Measurements from ENCODE around the gene STK39. TPM values are rescaled to one million over a fixed set of nuclear protein-coding genes. Genes with fewer than 3 reads are reported as not detected.

STK39 gene
- total RNA-seq, 1 experiment from 2014 or later, result 2.9 TPM

DNA sequence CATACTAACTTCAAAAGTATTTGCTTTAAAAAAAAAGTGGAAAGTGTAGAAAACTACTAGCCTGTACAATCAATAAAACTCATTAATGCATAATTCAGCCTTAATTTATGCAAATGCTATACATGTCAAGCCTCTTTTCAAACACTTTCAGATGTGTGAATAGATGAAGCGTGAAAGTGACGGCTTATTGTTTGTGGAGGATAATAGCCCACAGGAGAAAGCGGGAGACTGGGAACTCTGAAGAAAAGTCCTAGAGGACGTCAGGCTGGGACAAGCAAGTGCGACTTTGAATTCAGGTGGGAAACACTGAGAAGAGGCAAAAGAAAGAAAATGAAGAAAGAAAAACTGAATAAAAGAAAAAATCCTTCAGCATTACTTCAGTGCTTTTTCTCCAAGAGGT, 108.5 kb downstream of the STK39 start:
- Histone ChIP-seq H3K4me1 (no peaks in the 10 kb centered on the region), H3K27me3 (replicated peaks; ENCODE audit: control insufficient read depth, insufficient read depth, low read length) (no peaks in the 10 kb centered on the region), H3K36me3 (ENCODE audit: control insufficient read depth, insufficient read depth, low read length) (no peaks in the 10 kb centered on the region), H3K4me3 (ENCODE audit: low read depth, low read length) (no peak overlapping the region), H3K9me3 (no peaks in the 10 kb centered on the region)
- POLR2A ChIA-PET, result no interaction called here
- no peak overlapping the region for H3K27ac Mint-ChIP-seq (ENCODE audit: unreplicated experiment)
- BruUV-seq (replicated peaks), result no TSS peak
- H3K9me3 Mint-ChIP-seq (ENCODE audit: unreplicated experiment), result no peaks in the 10 kb centered on the region
- DNase-seq, result no peak
- H3K36me3 Mint-ChIP-seq (ENCODE audit: insufficient read depth, unreplicated experiment), result no peaks in the 10 kb centered on the region
- no peaks in the 10 kb centered on the region for H3K4me1 Mint-ChIP-seq (ENCODE audit: low read depth, unreplicated experiment)
- H3K27me3 Mint-ChIP-seq (ENCODE audit: insufficient read depth, unreplicated experiment), result no peaks in the 10 kb centered on the region
- intact Hi-C loops (cut with micrococcal nuclease; ENCODE audit: unreplicated experiment), result no loop called here
- H3K4me3 Mint-ChIP-seq (ENCODE audit: unreplicated experiment), result no peak overlapping the region
- TF ChIP-seq, protein P1, sequence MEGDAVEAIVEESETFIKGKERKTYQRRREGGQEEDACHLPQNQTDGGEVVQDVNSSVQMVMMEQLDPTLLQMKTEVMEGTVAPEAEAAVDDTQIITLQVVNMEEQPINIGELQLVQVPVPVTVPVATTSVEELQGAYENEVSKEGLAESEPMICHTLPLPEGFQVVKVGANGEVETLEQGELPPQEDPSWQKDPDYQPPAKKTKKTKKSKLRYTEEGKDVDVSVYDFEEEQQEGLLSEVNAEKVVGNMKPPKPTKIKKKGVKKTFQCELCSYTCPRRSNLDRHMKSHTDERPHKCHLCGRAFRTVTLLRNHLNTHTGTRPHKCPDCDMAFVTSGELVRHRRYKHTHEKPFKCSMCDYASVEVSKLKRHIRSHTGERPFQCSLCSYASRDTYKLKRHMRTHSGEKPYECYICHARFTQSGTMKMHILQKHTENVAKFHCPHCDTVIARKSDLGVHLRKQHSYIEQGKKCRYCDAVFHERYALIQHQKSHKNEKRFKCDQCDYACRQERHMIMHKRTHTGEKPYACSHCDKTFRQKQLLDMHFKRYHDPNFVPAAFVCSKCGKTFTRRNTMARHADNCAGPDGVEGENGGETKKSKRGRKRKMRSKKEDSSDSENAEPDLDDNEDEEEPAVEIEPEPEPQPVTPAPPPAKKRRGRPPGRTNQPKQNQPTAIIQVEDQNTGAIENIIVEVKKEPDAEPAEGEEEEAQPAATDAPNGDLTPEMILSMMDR (IDR thresholded peaks at IDR 0.05; ENCODE audit: insufficient read depth in 1 of 2, low read depth in 1 of 2, low read length in 1 of 2, severe bottlenecking in 1 of 2, unreplicated experiment in 1 of 2), result no peak
- CTCF ChIA-PET, result no interaction called here

DNA sequence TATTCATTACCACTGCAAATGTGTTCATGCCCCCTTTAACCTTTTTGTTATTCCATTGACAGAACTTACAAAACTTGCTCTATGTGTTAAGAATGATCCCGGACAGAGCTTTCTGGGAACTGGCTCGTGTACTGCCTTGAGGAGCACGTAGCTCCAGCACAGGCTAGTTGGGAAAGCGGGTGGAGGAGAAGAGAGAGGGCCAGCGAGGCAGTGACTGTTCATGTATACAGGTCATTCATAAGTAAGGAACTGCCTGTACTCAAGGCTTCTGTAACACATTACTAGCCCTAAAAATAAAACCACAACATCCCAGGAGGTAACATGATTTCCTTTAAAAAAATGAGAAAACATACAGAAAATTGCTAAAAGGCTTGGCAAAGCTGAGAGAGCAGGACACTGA, 109.0 kb downstream of the STK39 start:
- Histone ChIP-seq H3K27me3 (replicated peaks; ENCODE audit: control insufficient read depth, insufficient read depth, low read length) (no peaks in the 10 kb centered on the region), H3K4me3 (ENCODE audit: low read depth, low read length) (no peak overlapping the region), H3K9me3 (no peaks in the 10 kb centered on the region), H3K4me1 (no peaks in the 10 kb centered on the region), H3K36me3 (ENCODE audit: control insufficient read depth, insufficient read depth, low read length) (no peaks in the 10 kb centered on the region)
- TF ChIP-seq, protein P1 (IDR thresholded peaks at IDR 0.05; ENCODE audit: insufficient read depth in 1 of 2, low read depth in 1 of 2, low read length in 1 of 2, severe bottlenecking in 1 of 2, unreplicated experiment in 1 of 2), result no peak
- no TSS peak for BruUV-seq (replicated peaks)
- intact Hi-C loops (cut with micrococcal nuclease; ENCODE audit: unreplicated experiment), result no loop called here
- H3K27me3 Mint-ChIP-seq (ENCODE audit: insufficient read depth, unreplicated experiment), result no peaks in the 10 kb centered on the region
- CTCF ChIA-PET, result no interaction called here
- H3K9me3 Mint-ChIP-seq (ENCODE audit: unreplicated experiment), result no peaks in the 10 kb centered on the region
- no peak for DNase-seq
- no peaks in the 10 kb centered on the region for H3K4me1 Mint-ChIP-seq (ENCODE audit: low read depth, unreplicated experiment)
- no peak overlapping the region for H3K27ac Mint-ChIP-seq (ENCODE audit: unreplicated experiment)
- no peak overlapping the region for H3K4me3 Mint-ChIP-seq (ENCODE audit: unreplicated experiment)
- POLR2A ChIA-PET, result no interaction called here
- no peaks in the 10 kb centered on the region for H3K36me3 Mint-ChIP-seq (ENCODE audit: insufficient read depth, unreplicated experiment)

DNA sequence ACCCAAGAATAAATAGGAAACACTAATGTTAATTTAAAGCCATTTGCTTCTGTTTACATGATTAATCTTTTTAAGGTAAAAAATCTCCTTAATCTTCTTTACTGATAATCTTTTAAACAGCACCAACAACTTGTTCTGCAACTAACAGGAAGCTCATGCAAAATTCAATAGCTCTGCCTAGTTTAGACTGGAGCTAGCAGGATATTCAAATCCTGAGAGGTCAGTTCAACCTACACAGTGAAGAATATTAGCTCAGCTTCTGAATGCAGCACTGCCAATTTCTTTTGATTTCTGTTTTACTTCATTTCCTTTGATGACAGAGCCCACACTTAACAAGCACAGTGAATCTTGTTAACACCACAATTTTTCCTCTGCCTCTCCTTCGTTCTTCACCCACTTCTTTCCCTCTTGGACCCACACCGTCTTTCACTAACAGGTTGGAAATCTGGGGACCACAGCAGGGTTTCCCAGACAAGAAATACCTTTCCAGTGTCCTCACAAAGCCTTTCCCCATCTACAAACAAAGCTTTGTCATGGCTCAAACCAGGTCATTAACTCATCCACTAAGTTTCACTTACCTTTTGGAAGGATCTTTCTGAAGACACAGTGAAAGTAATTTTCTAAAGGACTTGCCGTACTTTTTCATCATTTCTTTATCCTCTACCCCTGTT, 109.8 kb downstream of the STK39 start:
- Mint-ChIP-seq H3K4me3 (ENCODE audit: unreplicated experiment) (no peak overlapping the region), H3K9me3 (ENCODE audit: unreplicated experiment) (no peaks in the 10 kb centered on the region), H3K27me3 (ENCODE audit: insufficient read depth, unreplicated experiment) (no peaks in the 10 kb centered on the region), H3K36me3 (ENCODE audit: insufficient read depth, unreplicated experiment) (no peaks in the 10 kb centered on the region), H3K27ac (ENCODE audit: unreplicated experiment) (no peak overlapping the region), H3K4me1 (ENCODE audit: low read depth, unreplicated experiment) (no peaks in the 10 kb centered on the region)
- H3K4me3 ChIP-seq (ENCODE audit: low read depth, low read length), result no peak overlapping the region
- H3K4me1 ChIP-seq, result no peaks in the 10 kb centered on the region
- DNase-seq, result no peak
- no peaks in the 10 kb centered on the region for H3K36me3 ChIP-seq (ENCODE audit: control insufficient read depth, insufficient read depth, low read length)
- POLR2A ChIA-PET, result no interaction called here
- no peaks in the 10 kb centered on the region for H3K9me3 ChIP-seq
- H3K27me3 ChIP-seq (replicated peaks; ENCODE audit: control insufficient read depth, insufficient read depth, low read length), result no peaks in the 10 kb centered on the region
- CTCF ChIA-PET, result interaction anchor here (0.9 kb wide), 1 partner anchor 199 kb away, joined by 5 read pairs; no protein-coding TSS in a partner anchor
- BruUV-seq (replicated peaks), result no TSS peak
- TF ChIP-seq, protein P1 (IDR thresholded peaks at IDR 0.05; ENCODE audit: insufficient read depth in 1 of 2, low read depth in 1 of 2, low read length in 1 of 2, severe bottlenecking in 1 of 2, unreplicated experiment in 1 of 2), result no peak
- intact Hi-C loops (cut with micrococcal nuclease; ENCODE audit: unreplicated experiment), result loop anchor here (2.0 kb wide), 1 partner anchor 155 kb away; no protein-coding TSS in a partner anchor

All from Caco-2 (cell line).